NK-92 (cell line): Measurements from ENCODE around the gene FBXO42.

Experiments used
- DNase-seq: peaks from one replicate; lab custom pipeline; 2025; ENCODE audit not compliant: unreplicated experiment; lab: John Stamatoyannopoulos, UW

The FBXO42 gene

DNA sequence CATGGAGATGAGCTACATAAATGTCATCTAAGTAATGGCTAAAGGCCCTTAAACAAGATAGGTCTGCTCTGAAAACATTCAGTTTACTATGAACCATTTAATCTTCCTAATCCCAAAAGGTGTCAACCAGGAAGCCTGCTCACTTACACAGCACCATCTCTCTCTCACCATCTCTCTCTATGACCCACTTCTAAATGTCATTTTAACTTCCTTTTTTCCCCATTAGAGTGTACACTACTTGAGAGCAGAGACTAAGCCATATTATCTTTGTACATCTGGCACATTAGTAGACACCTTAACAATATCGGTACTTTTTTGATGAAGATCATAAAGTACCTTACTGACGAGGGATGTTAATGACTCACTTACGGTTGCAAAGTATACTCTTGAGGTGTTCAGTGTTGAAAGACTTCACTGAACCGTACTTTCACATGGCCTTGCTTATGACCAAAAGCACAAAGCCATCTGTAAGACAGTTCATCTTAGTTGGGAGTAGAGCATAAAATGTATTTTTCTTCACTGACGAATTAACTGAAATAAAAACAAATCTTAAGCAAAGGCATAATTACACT lies 25.4 kb downstream of the FBXO42 start:
- no peak for DNase-seq

DNA sequence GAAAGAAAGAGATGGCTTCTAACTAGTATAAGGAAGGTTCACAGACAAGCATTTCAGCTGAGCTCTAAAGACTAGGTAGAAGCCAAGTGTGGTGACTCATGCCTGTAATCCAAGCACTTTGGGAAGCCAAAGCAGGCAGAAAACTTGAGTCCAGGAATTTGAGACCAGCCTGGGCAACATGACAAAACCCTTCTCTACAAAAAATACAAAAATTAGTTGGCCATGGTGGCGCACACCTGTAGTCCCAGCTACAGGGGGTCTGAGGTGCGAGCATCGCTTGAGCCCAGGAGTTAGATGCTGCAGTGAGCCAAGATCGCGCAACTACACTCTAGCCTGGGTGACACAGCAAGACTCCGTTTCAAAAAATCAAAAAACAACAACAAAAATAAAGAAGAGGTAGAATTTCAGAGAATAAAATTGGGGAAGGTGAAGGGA lies 27.8 kb downstream of the FBXO42 start:
- no peak for DNase-seq

DNA sequence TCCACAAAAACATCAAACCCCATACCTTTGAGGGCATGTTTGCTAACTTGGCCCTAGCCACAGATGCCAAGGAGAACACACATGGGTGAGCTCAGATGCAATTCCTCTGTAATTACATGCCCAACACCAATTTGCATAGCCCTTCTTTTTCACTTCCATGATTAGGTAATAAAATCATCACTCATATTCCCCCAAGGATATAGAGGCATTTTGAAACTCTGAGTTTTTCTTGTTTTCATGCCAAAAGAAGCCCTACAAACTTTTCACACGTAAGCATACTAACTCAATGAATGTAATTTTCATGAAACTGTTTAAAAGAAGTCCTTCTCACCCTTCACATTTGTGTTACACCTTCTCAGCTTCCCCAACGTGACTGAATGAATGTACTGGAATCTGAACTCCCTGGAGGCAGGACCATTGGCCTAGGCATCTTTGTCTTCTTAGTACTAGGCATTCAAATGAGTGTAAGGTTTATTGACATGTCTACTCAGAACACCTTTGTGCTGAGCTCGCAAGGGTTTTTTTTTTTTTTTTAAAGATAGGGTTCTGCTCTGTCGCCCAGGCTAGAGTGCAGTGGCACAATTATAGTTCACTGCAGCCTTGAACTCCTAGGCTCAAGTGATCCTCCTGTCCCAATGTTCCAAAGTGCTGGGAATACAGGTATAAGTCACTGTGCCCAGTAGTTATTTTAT lies 31.0 kb downstream of the FBXO42 start:
- no peak for DNase-seq

DNA sequence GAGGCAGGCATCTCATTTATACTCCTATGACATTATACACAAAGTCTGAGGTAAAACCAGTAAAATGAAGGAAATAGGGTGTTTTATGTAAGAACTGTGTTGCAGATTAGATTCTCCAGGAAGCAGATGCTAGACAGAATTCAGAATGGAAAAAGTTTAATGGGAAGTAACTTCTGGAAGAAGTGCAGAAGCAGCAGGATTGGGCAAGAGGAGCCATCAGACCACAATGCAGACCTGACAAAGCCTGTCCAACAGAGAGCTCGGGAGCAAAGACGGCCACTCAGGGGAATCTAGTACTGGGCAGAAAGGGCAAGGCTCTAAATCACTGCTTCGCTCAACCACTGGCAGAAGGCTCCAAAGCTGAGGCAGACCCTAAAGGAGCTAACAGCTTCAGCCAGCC lies 33.7 kb downstream of the FBXO42 start:
- no peak for DNase-seq

DNA sequence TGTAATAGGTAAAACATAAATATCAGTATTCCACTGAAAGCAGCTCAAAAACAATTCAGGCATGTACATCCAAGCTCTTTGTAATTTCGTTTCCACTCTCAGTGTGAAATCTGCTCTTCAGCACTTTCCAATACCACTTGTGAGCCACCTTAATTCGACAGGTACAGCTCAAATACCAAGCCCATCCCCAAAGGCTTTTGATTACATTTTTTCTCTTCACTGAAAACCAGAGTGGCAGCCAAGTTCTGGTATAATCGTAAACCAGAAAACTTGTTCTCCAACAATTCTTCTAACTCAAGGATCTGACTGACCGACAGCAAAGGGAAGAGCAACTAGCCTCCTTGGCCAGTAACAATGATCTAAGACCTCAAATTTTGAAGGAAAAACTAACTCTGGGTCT lies 36.8 kb downstream of the FBXO42 start:
- no peak for DNase-seq

DNA sequence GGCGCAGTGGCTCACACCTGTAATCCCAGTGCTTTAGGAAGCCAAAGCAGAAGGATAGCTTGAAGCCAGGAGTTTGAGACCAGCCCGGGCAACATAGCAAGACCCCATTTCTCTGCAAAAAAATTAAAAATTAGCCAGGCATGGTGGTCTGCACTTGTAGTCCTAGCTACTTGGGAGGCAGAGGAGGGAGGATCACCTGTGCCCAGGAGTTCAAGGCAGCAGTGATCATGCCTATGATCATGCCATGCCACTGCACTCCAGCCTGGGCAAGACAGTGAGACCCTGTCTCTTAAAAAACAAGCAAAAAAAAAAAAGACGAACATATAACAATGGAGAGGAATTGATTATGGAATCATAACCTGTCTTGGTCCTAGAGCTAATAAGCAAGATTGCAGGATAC lies 45.1 kb downstream of the FBXO42 start:
- DNase-seq: no peak

DNA sequence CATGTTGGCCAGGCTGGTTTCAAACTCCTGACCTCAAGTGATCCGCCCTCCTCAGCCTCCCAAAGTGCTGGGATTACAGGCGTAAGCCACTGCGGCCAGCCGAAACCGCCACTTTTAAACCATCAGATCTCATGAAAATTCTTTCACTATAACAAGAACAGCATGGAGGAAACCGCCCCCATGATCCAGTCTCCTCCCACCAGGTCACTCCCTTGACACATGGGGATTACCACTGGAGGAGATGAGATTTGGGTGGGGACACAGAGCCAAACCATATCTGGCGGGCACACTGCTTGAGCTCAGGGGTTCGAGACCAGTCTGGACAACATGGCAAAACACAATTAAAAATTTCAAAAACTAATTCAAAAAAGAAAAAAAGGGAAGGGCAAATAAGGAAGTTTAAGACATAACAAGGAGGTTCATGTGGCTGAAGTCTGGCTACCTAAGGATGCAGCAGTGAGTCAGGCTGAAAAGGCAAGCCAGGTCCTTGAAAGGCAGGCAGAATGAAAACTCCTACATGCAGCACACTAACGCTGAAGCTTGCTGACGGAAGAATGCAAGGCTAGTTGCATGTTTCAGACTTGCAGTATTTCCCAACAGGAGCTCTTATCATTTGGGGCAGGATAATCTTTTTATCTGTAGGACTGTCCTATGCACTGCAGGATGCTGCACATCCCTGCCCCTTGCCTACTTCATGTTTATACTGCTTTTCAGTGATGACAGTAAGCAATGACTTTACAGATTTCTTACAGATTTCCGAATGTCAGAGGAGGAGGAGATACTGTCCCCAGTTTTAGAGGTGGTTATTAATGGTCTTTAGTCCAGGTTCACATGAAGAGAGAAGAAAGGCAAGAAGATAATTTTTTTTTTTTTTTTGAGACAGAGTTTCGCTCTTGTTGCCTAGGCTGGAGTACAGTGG lies 49.3 kb downstream of the FBXO42 start:
- no peak for DNase-seq

DNA sequence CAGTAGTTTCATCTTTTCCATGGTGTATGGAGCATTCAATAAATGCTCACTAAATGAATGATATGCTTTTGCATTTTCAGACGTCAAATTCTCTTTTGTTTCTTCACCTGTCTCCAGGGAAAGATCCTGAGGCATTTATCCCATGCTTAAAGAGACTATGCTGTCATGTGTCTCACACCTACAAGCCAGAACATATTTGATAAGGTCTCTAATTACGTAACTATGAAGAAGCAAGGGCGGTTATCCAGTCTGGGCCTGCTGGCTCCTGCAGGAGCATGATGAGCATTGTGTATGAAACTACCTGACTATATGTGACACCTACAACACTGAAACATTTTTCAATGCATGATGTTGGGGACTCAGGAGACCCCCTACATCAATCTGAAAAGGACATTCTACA lies 51.8 kb downstream of the FBXO42 start:
- no peak for DNase-seq

DNA sequence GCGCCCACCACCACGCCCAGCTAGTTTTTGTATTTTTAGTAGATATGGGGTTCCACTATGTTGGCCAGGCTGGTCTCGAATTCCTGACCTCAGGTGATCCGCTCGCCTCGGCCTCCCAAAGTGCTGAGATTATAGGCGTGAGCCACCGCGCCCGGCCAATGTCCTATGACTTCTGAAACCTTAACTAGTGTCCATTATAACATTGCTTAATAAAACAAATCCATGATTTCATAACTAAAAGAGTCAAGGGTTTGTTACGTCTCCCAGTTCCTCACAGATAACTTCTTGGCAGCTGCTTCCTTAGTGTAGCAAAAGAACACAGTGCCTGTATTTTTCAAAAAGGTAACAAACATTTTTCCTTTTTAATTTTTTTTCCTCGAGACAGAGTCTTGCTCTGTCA lies 53.6 kb downstream of the FBXO42 start:
- DNase-seq: no peak

DNA sequence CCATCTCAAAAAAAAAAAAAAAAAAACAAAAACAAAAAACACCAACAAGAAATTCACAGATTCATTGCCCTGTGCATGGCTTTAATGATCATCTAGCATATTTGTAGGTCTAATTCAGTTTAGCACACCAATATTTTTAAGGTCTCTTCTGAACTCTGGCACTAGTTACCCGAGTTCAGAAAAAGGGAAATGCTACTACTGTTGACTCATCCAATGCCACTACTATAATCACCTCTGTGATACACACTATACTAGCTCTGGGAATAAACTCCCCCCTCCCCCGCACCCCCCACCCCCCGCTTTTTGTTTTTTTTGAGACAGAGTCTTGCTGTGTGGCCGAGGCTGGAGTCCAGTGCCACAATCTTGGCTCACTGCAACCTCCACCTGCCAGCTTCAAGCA lies 55.6 kb downstream of the FBXO42 start:
- no peak for DNase-seq

DNA sequence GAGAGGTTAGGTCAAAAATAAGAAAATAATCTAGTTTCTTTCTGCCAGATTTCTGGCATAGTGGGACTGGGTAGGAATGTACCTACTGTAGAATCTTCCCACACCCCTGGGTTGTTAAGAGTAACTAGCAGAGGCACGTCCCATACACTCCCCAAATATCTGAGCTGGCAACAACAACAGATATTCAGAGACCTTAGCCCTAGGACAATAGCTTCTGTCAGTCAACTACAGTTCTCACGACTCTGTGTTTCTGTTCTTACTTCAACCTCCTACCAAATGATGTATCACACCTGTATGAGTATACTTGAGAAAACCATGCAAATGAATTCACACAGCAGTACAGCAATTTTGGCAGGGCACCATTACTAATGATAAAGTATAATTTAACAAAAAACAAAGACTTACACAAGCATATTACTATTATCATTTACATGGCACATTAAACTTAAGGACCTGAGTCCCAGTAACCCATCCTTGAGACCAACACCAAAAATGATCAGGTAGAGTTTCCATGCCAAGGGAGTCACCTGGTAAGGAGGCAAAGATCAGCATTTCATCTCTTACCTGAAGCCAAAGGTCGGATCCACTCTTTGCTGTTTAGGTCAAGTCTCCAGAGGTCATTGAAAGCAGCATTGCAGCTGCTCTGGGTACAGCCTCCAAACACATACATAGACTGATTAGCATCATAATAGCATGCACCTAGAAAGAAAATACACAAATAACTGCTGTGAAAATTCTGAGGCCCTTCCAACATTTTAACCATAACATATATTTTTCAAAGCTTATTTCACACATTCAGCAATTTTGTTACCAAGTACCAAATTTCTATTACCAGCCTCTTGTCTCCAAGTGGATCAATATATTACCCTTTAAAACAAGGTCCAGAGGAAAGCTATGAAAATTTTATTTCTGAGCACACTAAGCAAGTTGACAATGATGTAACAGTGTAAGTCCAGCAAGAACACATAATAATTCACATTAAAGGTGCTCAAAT lies 57.8 kb downstream of the FBXO42 start:
- DNase-seq: no peak

DNA sequence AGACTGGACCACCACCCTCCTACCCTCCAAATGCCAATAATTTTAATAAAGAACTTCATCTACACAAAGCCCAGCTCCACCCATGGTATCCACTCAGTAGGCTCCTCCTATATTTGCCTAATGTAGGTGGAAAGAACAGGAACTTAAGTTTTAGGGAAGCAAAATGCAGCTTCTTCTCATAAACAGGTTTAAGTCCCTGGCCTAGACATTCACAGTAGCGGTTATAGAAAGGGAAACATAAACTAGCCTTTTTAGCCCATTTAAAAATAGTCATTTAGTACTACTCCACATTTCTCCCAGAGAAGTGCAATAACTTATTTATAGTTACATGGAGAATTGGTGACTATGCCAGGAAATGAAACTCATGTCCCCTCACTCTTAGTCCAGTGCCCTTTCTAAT lies 58.7 kb downstream of the FBXO42 start:
- DNase-seq: no peak

DNA sequence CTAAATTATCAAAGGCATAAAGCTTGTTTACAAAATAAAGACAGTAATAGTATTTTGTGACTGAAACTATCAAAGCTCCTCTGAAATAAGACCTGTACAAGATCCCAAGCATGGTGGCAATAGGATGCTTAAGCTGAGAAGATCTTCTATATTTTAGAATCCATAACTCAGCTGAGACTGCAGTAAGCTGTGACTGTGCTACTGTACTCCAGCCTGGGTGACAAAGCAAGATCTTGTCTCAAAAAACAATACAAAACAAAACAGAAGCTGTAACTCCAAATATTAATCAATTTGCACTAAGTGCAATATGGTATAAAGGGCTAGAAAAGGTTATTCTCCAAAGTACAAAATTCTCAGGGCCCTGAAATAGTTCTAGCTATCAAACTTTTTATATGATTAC lies 59.5 kb downstream of the FBXO42 start:
- no peak for DNase-seq

DNA sequence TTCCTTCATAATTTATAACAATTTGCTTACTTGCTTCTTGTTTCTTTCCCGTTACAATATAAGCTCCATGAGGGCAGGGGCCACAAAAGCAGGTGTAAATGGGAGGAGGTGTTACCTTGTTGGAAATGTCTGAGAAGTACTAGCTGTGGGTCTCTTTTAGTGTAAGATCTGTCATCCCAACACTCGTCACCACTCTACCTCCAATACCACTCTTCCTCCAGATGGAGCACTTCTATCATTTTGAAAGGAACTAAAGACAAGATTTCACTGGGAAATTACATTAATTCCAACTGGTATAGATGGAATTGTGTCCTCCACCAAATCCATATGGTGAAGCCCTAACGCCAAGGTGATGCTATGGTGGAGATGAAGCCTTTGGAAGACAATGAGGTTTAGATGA lies 62.3 kb downstream of the FBXO42 start:
- DNase-seq: no peak

DNA sequence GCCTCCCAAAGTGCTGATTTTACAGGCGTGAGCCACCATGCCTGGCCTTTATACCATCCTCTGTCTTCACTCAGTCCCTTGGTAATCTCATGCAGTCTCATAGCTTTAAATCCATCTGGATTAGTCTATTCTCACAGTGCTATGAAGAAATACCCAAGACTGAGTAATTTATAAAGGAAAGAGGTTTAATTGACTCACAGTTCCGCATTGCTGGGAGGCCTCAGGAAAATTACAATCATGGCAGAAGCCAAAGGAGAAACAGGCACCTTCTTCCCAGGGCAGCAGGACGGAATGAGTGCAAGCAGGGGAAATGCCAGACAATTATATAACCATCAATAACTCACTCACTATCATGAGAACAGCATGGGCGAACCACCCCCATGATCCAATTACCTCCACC lies 66.2 kb downstream of the FBXO42 start:
- no peak for DNase-seq

DNA sequence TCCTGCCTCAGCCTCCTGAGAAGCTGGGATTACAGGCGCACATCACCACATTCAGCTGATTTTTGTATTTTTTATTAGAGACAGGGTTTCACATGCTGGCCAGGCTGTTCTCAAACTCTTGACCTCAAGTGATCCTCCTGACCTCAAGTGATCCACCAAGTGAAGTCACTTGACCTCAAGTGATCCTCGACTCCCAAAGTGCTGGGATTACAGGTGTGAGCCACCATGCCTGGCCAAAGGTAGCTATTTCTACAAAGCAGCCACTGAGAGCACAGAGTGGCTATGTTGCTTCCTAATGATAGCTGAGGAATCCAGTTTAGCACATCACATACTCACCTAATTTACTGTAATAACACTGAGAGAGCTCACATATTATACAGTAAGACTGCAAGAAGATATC lies 70.5 kb downstream of the FBXO42 start:
- DNase-seq: no peak

DNA sequence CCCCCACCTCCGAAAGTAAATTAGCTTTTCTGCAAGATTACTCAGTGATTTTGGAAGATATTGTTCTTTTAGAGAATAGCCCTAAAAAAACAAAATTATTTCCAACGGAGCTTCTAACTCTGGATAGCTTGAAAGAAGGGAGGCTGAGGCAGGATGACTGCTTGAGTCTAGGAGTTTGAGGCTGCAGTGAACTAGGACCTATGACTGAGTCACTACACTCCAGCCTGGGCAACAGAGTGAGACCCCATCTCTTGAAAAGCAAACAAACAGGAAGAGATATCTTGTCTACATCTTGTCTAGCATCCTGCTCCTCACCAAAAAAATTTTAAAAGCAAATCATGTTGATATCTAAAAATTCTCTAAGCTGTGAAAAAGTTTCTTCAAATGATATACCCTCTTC lies 73.1 kb downstream of the FBXO42 start:
- no peak for DNase-seq

DNA sequence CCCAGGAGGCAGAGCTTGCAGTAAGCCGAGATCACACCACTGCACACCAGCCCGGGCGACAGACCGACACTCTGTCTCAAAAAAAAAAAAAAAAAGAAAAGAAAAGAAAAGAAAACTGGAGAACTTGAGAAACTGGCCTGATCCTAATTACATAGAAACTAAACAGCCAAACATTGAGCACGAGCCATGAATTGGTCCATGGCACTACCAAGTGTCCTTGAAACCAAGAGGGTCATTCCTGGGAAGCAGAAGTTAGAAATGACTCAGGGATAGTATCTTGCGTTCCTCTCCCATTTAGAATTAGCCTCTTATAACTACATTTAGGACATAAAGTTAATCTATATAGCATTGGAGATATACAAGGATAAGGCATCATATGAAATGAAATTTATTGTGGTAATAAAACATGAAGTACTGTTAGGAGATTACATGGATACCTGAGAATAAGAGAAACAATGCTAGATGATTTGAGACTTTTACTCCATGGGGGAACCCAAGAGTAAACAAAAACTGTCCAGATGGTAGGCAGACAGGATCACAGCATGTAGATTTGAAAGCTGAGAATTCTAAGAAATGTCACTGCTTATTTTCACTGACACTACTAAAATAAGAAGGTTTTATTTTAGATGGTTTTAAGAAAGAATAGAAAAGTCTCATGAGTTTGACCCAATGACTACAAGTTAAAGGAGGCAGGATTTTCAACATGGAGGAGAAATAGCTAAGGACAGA lies 75.8 kb downstream of the FBXO42 start:
- DNase-seq: no peak

DNA sequence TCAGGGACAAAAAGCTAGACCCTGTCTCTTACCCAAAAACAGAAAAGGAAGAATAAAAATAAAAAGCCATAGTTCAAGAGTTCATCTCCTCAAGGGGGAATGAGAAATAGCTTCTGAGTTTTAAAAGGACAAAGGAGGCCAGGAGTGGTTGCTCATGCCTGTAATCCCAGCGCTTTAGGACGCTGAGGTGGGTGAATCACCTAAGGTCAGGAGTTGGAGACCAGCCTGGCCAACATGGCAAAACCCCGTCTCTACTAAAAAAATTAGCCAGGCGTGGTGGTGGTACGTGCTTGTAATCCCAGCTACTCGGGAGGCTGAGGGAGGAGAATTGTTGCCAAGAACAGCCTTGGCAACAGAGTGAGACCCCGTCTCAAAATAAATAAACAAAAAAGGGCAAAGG lies 76.7 kb downstream of the FBXO42 start:
- DNase-seq: no peak

DNA sequence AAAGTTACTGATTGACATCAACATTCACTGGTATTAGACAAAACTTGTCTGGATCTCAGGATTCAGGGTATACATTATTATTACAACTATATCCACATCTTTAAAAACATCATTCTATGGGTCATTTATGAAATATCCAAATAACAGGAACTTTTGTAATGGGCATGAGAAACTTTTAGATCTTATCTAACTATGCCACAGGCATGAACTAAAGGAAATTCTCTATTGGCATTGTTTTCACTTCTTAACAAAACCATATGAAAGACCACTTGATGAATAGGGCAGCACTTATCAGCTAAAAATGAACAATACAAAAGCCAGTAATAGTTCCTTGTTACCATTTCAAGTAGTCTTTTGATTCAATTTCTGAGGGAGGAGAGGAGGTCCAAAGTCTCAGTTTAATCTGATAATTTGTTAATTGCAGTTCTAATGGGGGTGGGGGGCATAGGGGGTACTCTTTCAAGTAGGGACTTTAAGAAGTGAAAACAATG lies 84.5 kb downstream of the FBXO42 start:
- DNase-seq: no peak
